SKM-1 treated with dmso at 0.1 percent for 144 hours (cell line): ENCODE measurements around the gene OSBPL5.

Experiments used
- DNase-seq: peaks from one replicate; lab custom pipeline; 2025; ENCODE audit not compliant: unreplicated experiment; lab: John Stamatoyannopoulos, UW

The OSBPL5 gene

GRCh38 chr11:3135481-3136440 lies 29.3 kb downstream of the OSBPL5 start:
- no peak for DNase-seq

- no peak for DNase-seq
Observed at GRCh38 chr11:3134651-3135480, 30.2 kb downstream of the OSBPL5 start.

- DNase-seq, result no peak
Observed at GRCh38 chr11:3134218-3134621, 30.9 kb downstream of the OSBPL5 start.

- no peak for DNase-seq
Observed at GRCh38 chr11:3133261-3134217, 31.6 kb downstream of the OSBPL5 start.

- no peak for DNase-seq
Observed at GRCh38 chr11:3132831-3133260, 32.3 kb downstream of the OSBPL5 start.

GRCh38 chr11:3132271-3132781 lies 32.8 kb downstream of the OSBPL5 start:
- no peak for DNase-seq

GRCh38 chr11:3131330-3131941 lies 33.7 kb downstream of the OSBPL5 start:
- DNase-seq, result no peak

- no peak for DNase-seq
Observed at GRCh38 chr11:3130269-3131071, 34.6 kb downstream of the OSBPL5 start.

- no peak for DNase-seq
Observed at GRCh38 chr11:3129591-3130268, 35.4 kb downstream of the OSBPL5 start.

- DNase-seq, result no peak
Observed at GRCh38 chr11:3129181-3129590, 35.9 kb downstream of the OSBPL5 start.

GRCh38 chr11:3128356-3129180 lies 36.5 kb downstream of the OSBPL5 start:
- DNase-seq, result no peak

GRCh38 chr11:3127706-3128355 lies 37.3 kb downstream of the OSBPL5 start:
- DNase-seq, result no peak

GRCh38 chr11:3126901-3127691 lies 38.0 kb downstream of the OSBPL5 start:
- DNase-seq, result no peak

- no peak for DNase-seq
Observed at GRCh38 chr11:3126207-3126865, 38.8 kb downstream of the OSBPL5 start.

GRCh38 chr11:3124821-3125220 lies 40.3 kb downstream of the OSBPL5 start:
- DNase-seq, result no peak
